ENCODE results near the gene RASAL1. TPM values are rescaled to one million over a fixed set of nuclear protein-coding genes. Genes with fewer than 3 reads are reported as not detected.

Gene RASAL1
- total and polyA plus RNA-seq, 2 donors (not counting 1 experiment from before 2014, with no cell fraction given): not detected

DNA sequence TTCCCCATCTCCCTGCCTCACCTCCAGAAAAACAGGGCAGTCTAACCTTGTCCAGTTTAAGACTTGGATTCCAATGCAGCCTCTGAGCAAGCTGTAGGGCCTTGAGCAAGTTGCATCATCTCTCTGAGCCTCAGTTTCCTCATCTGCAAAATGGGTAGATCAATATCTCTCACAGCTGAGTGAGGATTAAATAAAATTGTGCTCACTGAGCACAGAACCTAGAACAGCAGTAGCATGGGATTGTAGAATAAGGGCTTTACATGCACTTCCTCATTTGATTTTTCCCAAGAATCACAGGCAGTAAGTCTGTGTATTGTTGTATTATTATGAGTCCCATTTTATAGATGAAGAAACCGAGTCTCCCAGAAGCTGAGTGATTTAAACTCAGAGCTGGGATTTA is 77.0 kb downstream of the RASAL1 start:
- no peak overlapping the region for H3K9ac ChIP-seq (ENCODE audit: insufficient read depth, low read length)

DNA sequence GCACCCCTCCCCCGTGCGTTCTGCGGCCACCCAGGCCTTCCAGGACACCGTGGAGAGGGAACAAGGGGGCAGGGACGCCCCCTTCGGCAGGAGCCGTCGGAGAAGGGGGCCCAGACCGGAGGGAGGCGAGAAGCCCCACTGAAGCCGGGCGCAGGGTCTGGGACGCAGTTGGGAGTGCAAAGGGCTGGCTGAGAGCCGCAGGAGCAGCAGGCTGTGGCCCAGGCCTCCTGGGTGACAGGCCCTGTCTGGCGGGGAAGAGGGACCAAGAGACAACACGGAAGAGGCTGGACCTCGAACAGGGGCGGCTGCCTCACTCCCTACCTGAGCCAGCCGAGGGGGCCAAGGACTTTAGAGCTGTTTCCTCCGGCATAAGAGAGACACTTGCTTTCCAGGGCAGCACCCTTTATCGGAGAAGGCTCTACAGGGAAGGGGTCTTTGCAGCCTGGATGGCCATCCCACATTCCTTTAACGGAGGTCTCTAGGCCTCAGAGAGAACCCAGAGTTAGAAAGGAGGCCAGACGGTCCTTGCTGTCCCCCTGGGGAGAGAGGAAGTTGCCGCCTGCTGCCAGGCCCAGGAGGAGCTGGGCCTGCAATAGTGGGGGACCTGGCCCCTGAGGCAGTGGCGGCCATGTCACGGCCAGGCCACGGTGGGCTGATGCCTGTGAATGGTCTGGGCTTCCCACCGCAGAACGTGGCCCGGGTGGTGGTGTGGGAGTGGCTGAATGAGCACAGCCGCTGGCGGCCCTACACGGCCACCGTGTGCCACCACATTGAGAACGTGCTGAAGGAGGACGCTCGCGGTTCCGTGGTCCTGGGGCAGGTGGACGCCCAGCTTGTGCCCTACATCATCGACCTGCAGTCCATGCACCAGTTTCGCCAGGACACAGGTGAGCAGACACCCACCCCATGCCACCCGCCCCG is 77.7 kb downstream of the RASAL1 start:
- peaks cover 2% of the 10 kb centered on the region for H4K20me1 ChIP-seq (ENCODE audit: control insufficient read depth, extremely low read depth, insufficient read depth, low read length)
- no peaks in the 10 kb centered on the region for H3K4me1 ChIP-seq (ENCODE audit: control insufficient read depth, extremely low read depth, insufficient read depth, low read length)
- no peaks in the 10 kb centered on the region for H3K36me3 ChIP-seq (ENCODE audit: control insufficient read depth, insufficient read depth, low read length)
- H3K9me3 ChIP-seq (ENCODE audit: control insufficient read depth, insufficient read depth, low read depth, low read length): no peaks in the 10 kb centered on the region
- H2AFZ ChIP-seq (ENCODE audit: low read length): no peak overlapping the region
- no peak overlapping the region for H3K9ac ChIP-seq (ENCODE audit: insufficient read depth, low read length)
- no peak overlapping the region for H3K4me3 ChIP-seq (replicated peaks in 1 of 4; ENCODE audit: control extremely low read depth in 1 of 4, insufficient read depth in 1 of 4, low read depth in 3 of 4, low read length in 4 of 4)
- no peak overlapping the region for H3K27ac ChIP-seq (ENCODE audit: insufficient read depth, low read length)
- H3K4me2 ChIP-seq (ENCODE audit: extremely low read depth, insufficient read depth, low read length): no peak overlapping the region
- peaks cover 9% of the 10 kb centered on the region for H3K27me3 ChIP-seq (ENCODE audit: control insufficient read depth, insufficient read depth, low read length)
- DNase-seq (ENCODE audit: low read depth in 2 of 2): no peak
- H3K79me2 ChIP-seq (ENCODE audit: control insufficient read depth, insufficient read depth, low read length): no peaks in the 10 kb centered on the region
- TF ChIP-seq, protein P1, sequence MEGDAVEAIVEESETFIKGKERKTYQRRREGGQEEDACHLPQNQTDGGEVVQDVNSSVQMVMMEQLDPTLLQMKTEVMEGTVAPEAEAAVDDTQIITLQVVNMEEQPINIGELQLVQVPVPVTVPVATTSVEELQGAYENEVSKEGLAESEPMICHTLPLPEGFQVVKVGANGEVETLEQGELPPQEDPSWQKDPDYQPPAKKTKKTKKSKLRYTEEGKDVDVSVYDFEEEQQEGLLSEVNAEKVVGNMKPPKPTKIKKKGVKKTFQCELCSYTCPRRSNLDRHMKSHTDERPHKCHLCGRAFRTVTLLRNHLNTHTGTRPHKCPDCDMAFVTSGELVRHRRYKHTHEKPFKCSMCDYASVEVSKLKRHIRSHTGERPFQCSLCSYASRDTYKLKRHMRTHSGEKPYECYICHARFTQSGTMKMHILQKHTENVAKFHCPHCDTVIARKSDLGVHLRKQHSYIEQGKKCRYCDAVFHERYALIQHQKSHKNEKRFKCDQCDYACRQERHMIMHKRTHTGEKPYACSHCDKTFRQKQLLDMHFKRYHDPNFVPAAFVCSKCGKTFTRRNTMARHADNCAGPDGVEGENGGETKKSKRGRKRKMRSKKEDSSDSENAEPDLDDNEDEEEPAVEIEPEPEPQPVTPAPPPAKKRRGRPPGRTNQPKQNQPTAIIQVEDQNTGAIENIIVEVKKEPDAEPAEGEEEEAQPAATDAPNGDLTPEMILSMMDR (conservative IDR thresholded peaks at IDR 0.05 in 1 of 2, IDR thresholded peaks at IDR 0.05 in 1 of 2; ENCODE audit: low read depth in 1 of 2, low read length in 2 of 2): no peak
- no peak for TF ChIP-seq EZH2 (IDR thresholded peaks at IDR 0.05; ENCODE audit: low read length, missing control alignments)

More for the DNA sequence above, 77.0 kb downstream of the RASAL1 start:
- Histone ChIP-seq H3K4me1 (ENCODE audit: control insufficient read depth, extremely low read depth, insufficient read depth, low read length) (no peaks in the 10 kb centered on the region), H3K4me3 (replicated peaks in 1 of 4; ENCODE audit: control extremely low read depth in 1 of 4, insufficient read depth in 1 of 4, low read depth in 3 of 4, low read length in 4 of 4) (no peak overlapping the region), H3K4me2 (ENCODE audit: extremely low read depth, insufficient read depth, low read length) (no peak overlapping the region), H3K27me3 (ENCODE audit: control insufficient read depth, insufficient read depth, low read length) (peaks cover 9% of the 10 kb centered on the region), H4K20me1 (ENCODE audit: control insufficient read depth, extremely low read depth, insufficient read depth, low read length) (peaks cover 2% of the 10 kb centered on the region), H2AFZ (ENCODE audit: low read length) (no peak overlapping the region), H3K36me3 (ENCODE audit: control insufficient read depth, insufficient read depth, low read length) (no peaks in the 10 kb centered on the region), H3K79me2 (ENCODE audit: control insufficient read depth, insufficient read depth, low read length) (no peaks in the 10 kb centered on the region), H3K27ac (ENCODE audit: insufficient read depth, low read length) (no peak overlapping the region), H3K9me3 (ENCODE audit: control insufficient read depth, insufficient read depth, low read depth, low read length) (no peaks in the 10 kb centered on the region)
- DNase-seq (ENCODE audit: low read depth in 2 of 2): no peak
- TF ChIP-seq, protein P1 (conservative IDR thresholded peaks at IDR 0.05 in 1 of 2, IDR thresholded peaks at IDR 0.05 in 1 of 2; ENCODE audit: low read depth in 1 of 2, low read length in 2 of 2): no peak
- TF ChIP-seq EZH2 (IDR thresholded peaks at IDR 0.05; ENCODE audit: low read length, missing control alignments): no peak

DNA sequence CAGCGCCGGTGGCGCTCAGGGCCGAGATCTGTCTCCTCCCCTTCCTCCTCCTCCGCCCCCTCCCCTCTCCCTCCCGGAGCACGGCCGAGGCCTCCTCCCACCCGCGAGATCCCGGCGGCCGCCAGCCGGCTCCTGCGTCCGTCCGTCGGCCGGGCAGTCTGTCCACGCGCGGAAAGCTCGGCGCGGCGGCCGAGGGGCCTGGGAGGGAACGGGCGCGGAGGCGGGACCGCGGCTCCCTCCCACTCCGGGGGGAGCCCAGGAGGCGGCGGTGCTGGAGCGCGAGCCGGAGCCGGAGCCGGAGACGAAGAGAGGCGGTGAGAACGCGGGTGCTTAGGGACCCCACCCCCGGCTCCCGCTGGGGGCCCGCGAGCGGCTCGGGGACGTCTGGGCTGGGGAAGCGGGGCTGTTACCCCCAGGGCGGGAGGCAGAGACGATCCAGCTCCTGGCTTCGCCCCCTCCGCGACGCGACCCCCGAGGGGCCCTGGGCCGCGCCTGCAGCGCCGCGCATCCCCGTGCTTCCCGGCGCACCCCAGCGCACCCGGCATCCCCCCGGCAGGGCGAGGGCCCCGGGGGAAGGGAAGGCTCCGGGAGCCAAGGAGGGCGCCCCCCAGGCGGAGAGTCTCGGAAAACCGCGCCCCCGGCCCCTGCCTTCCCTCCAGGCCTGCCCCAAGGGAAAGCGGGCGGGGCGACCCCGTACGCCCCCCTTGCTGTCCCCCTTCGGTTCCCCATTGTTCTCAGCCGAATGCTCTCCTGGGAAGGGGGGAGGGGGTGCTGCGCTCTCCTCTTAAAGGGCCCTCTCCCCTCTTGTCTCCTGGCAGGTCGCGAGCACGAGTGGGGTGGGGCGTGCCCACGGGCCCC is 78.7 kb downstream of the RASAL1 start, which contains the start of gene DTX1:
Gene DTX1, plus strand, starts transcription at position 100 of the 858 bp plus-strand sequence. CDS start 1,463 bp downstream, outside the sequence.
- Histone ChIP-seq H3K4me3 (replicated peaks in 1 of 4; ENCODE audit: control extremely low read depth in 1 of 4, insufficient read depth in 1 of 4, low read depth in 3 of 4, low read length in 4 of 4) (peak within 1 kb of the TSS in 1 of 4 experiments; percentile 35), H3K4me1 (ENCODE audit: control insufficient read depth, extremely low read depth, insufficient read depth, low read length) (no peaks in the 10 kb centered on the region), H3K9ac (ENCODE audit: insufficient read depth, low read length) (no peak within 1 kb of the TSS)

More for the DNA sequence above, 78.7 kb downstream of the RASAL1 start, which contains the start of gene DTX1:
- DNase-seq (ENCODE audit: low read depth in 2 of 2): peak in 1 of 2 donors; percentile 3
- Histone ChIP-seq H3K4me2 (ENCODE audit: extremely low read depth, insufficient read depth, low read length) (no peak within 1 kb of the TSS), H2AFZ (ENCODE audit: low read length) (no peak within 1 kb of the TSS), H3K27ac (ENCODE audit: insufficient read depth, low read length) (no peak within 1 kb of the TSS), H3K9me3 (ENCODE audit: control insufficient read depth, insufficient read depth, low read depth, low read length) (no peaks in the 10 kb centered on the region), H3K36me3 (ENCODE audit: control insufficient read depth, insufficient read depth, low read length) (no peaks in the 10 kb centered on the region), H4K20me1 (ENCODE audit: control insufficient read depth, extremely low read depth, insufficient read depth, low read length) (peaks cover 2% of the 10 kb centered on the region), H3K27me3 (ENCODE audit: control insufficient read depth, insufficient read depth, low read length) (peaks cover 9% of the 10 kb centered on the region), H3K79me2 (ENCODE audit: control insufficient read depth, insufficient read depth, low read length) (no peaks in the 10 kb centered on the region)
- TF ChIP-seq, protein P1 (conservative IDR thresholded peaks at IDR 0.05 in 1 of 2, IDR thresholded peaks at IDR 0.05 in 1 of 2; ENCODE audit: low read depth in 1 of 2, low read length in 2 of 2): no peak
- no peak for TF ChIP-seq EZH2 (IDR thresholded peaks at IDR 0.05; ENCODE audit: low read length, missing control alignments)

All from fibroblast of lung (primary cell).